G401.6 (cell line): ENCODE results near the gene UBE2O.

ENCODE experiments used
- FAIRE-seq: peaks from 2 replicates; lab custom pipeline; 2012; peaks lifted over from hg19 to GRCh38; lab: Jason Lieb, UNC

The UBE2O gene

GRCh38 chr17:76452660-76453430, at the start of gene UBE2O:
UBE2O (minus strand) TSS chr17:76453152; CDS start chr17:76453141, 11 bp downstream.
- no peak for FAIRE-seq

- no peak for FAIRE-seq
Observed at GRCh38 chr17:76501827-76502307, 48.9 kb upstream of the UBE2O start.

- FAIRE-seq: no peak
Observed at GRCh38 chr17:76501018-76501826, 48.3 kb upstream of the UBE2O start, which contains the start of gene RHBDF2. RHBDF2 (minus strand) TSS chr17:76501423; CDS start chr17:76481524, 19,899 bp downstream.

- FAIRE-seq: no peak
Observed at GRCh38 chr17:76500747-76501017, 47.7 kb upstream of the UBE2O start.

- no peak for FAIRE-seq
Observed at GRCh38 chr17:76500074-76500746, 47.3 kb upstream of the UBE2O start.

GRCh38 chr17:76499267-76499667, 46.3 kb upstream of the UBE2O start:
- no peak for FAIRE-seq

- no peak for FAIRE-seq
Observed at GRCh38 chr17:76498876-76499251, 45.9 kb upstream of the UBE2O start.

GRCh38 chr17:76497979-76498875, 45.3 kb upstream of the UBE2O start:
- FAIRE-seq: no peak

GRCh38 chr17:76497699-76497978, 44.7 kb upstream of the UBE2O start:
- no peak for FAIRE-seq

- FAIRE-seq: no peak
Observed at GRCh38 chr17:76496464-76496863, 43.5 kb upstream of the UBE2O start.

- no peak for FAIRE-seq
Observed at GRCh38 chr17:76495663-76496400, 42.9 kb upstream of the UBE2O start.

- FAIRE-seq: no peak
Observed at GRCh38 chr17:76493505-76494167, 40.7 kb upstream of the UBE2O start.

GRCh38 chr17:76492989-76493501, 40.1 kb upstream of the UBE2O start:
- no peak for FAIRE-seq

GRCh38 chr17:76492123-76492988, 39.4 kb upstream of the UBE2O start:
- FAIRE-seq: no peak

- no peak for FAIRE-seq
Observed at GRCh38 chr17:76491271-76492122, 38.5 kb upstream of the UBE2O start.

- no peak for FAIRE-seq
Observed at GRCh38 chr17:76490112-76490710, 37.3 kb upstream of the UBE2O start.

GRCh38 chr17:76487451-76488192, 34.7 kb upstream of the UBE2O start:
- FAIRE-seq: no peak

GRCh38 chr17:76485569-76485968, 32.6 kb upstream of the UBE2O start:
- FAIRE-seq: no peak
